Neural cell (in vitro differentiated cells): ENCODE measurements around the gene MXRA5. TPM values are rescaled to one million over a fixed set of nuclear protein-coding genes. Genes with fewer than 3 reads are reported as not detected.

ENCODE experiments used
- H2AFZ ChIP-seq: fragments of 200-600, 300-800 bp; sonication (generic), shearing (Covaris generic); 2 replicates; pipeline ENCODE4 v1.6.0; 2014; ENCODE audit warnings: low read depth, mild to moderate bottlenecking, antibody characterized with exemption, low read length, moderate library complexity
- H3F3A ChIP-seq: fragments of 200-600 bp; shearing (Covaris generic); 2 replicates; pipeline ENCODE4 v1.6.1; 2016; ENCODE audit warnings: mild to moderate bottlenecking, moderate library complexity, mixed read lengths, antibody characterized with exemption, low read length; ENCODE audit not compliant: insufficient read depth, poor library complexity, severe bottlenecking
- H3K27ac ChIP-seq: fragments of 200-600, 300-800 bp; sonication (generic), shearing (Covaris generic); 2 replicates; pipeline ENCODE4 v1.5.1; 2014; ENCODE audit warnings: mild to moderate bottlenecking, low read length, moderate library complexity
- H3K27me3 ChIP-seq: fragments of 300-800, 200-600 bp; sonication (generic), shearing (Covaris generic); 2 replicates; pipeline ENCODE4 v1.6.0; 2014; ENCODE audit warnings: mild to moderate bottlenecking, low read depth, low read length, moderate library complexity; ENCODE audit not compliant: insufficient read depth
- H3K36me3 ChIP-seq: fragments of 300-800, 200-600 bp; sonication (generic), shearing (Covaris generic); 2 replicates; pipeline ENCODE4 v1.5.1; 2014; ENCODE audit warnings: mild to moderate bottlenecking, antibody characterized with exemption, low read length, moderate library complexity; ENCODE audit not compliant: insufficient read depth
- H3K4me2 ChIP-seq: fragments of 300-800, 200-600 bp; sonication (generic), shearing (Covaris generic); 2 replicates; pipeline ENCODE4 v1.6.0; 2014; ENCODE audit warnings: mild to moderate bottlenecking, low read length
- H3K4me3 ChIP-seq: fragments of 300-800, 200-600 bp; sonication (generic), shearing (Covaris generic); 2 replicates; pipeline ENCODE4 v1.5.1; 2014; ENCODE audit warnings: mild to moderate bottlenecking, low read length, moderate library complexity
- H3K79me2 ChIP-seq: fragments of 200-600 bp; shearing (Covaris generic); replicated peaks from 2 replicates; pipeline ENCODE4 v1.6.0; 2014; ENCODE audit warnings: mild to moderate bottlenecking, low read length, moderate library complexity; ENCODE audit not compliant: insufficient read depth
- H3K9ac ChIP-seq: fragments of 300-800, 200-600 bp; sonication (generic), shearing (Covaris generic); 2 replicates; pipeline ENCODE4 v1.6.1; 2016; ENCODE audit warnings: mild to moderate bottlenecking, low read length, mixed read lengths
- H3K9me2 ChIP-seq: fragments of 200-600 bp; shearing (Covaris generic); 2 replicates; pipeline ENCODE4 v1.6.1; 2016; ENCODE audit warnings: mild to moderate bottlenecking, low read length, mixed read lengths; ENCODE audit not compliant: insufficient read depth
- H3K9me3 ChIP-seq: fragments of 200-600, 300-800 bp; sonication (generic), shearing (Covaris generic); 2 replicates; pipeline ENCODE4 v1.6.1; 2016; ENCODE audit warnings: mild to moderate bottlenecking, mixed run types, low read length, moderate library complexity, mixed read lengths
- H4K20me1 ChIP-seq: fragments of 200-600 bp; shearing (Covaris generic); 2 replicates; pipeline ENCODE4 v1.6.1; 2016; ENCODE audit warnings: mild to moderate bottlenecking, mixed run types; ENCODE audit not compliant: insufficient read depth
- EP300 ChIP-seq: fragments of 450-650 bp; conservative IDR thresholded peaks from 2 replicates; pipeline ENCODE4 v1.6.1; 2014; ENCODE audit warnings: antibody characterized with exemption, mild to moderate bottlenecking, moderate library complexity; ENCODE audit not compliant: poor library complexity, severe bottlenecking
- EZH2 ChIP-seq: fragments of 200-600, 300-800 bp; shearing (Covaris generic), sonication (generic); IDR thresholded peaks from 2 replicates; pipeline ENCODE4 v1.6.1; 2014; ENCODE audit warnings: antibody characterized with exemption, low read length, borderline replicate concordance, mild to moderate bottlenecking; ENCODE audit not compliant: insufficient read depth, poor library complexity, severe bottlenecking
- MXI1 ChIP-seq: fragments of 450-650 bp; conservative IDR thresholded peaks from 2 replicates; pipeline ENCODE4 v1.6.1; 2014; ENCODE audit warnings: antibody characterized with exemption, mild to moderate bottlenecking; ENCODE audit not compliant: poor library complexity, severe bottlenecking
- POLR2AphosphoS5 ChIP-seq: IDR thresholded peaks from 2 replicates; pipeline ENCODE4 v1.6.1; 2012
- RAD21 ChIP-seq: fragments of 450-650 bp; conservative IDR thresholded peaks from 2 replicates; pipeline ENCODE4 v1.6.1; 2014; ENCODE audit warnings: antibody characterized with exemption, mild to moderate bottlenecking, moderate library complexity
- REST ChIP-seq: IDR thresholded peaks from 2 replicates; pipeline ENCODE4 v1.6.1; 2012; ENCODE audit warnings: borderline replicate concordance
- SMC3 ChIP-seq: fragments of 450-650 bp; conservative IDR thresholded peaks from 2 replicates; pipeline ENCODE4 v1.6.1; 2014; ENCODE audit warnings: antibody characterized with exemption, mild to moderate bottlenecking, moderate library complexity; ENCODE audit not compliant: poor library complexity
- TAF1 ChIP-seq: IDR thresholded peaks from 2 replicates; pipeline ENCODE4 v1.6.1; 2012; ENCODE audit warnings: low read depth
- polyA plus RNA-seq: library from polyadenylated mRNA; depleted of rRNA; stranded (reverse); fragments of >200 nt; gene quantifications from 2 replicates; pipeline ENCODE4 v1.2.3, GENCODE V29; 2014
- TF ChIP-seq, protein P1 (sequence below): fragments of 450-650 bp; IDR thresholded peaks from 2 replicates; pipeline ENCODE4 v1.5.1; 2014; ENCODE audit warnings: antibody characterized with exemption, mild to moderate bottlenecking, moderate library complexity; ENCODE audit not compliant: poor library complexity, severe bottlenecking

MXRA5 gene
- polyA plus RNA-seq, 1 donor from 2014 or later, result 0.28 TPM

GRCh38 chrX:3295731-3296130, 50.7 kb downstream of the MXRA5 start:
- H4K20me1 ChIP-seq, result no peaks in the 10 kb centered on the region
- no peaks in the 10 kb centered on the region for H3K79me2 ChIP-seq
- H3F3A ChIP-seq, result no peaks in the 10 kb centered on the region
- H3K9me3 ChIP-seq, result no peaks in the 10 kb centered on the region
- no peak overlapping the region for H3K27ac ChIP-seq
- TF ChIP-seq RAD21 (no peak), EZH2 (no peak)
- TF ChIP-seq, protein P1, sequence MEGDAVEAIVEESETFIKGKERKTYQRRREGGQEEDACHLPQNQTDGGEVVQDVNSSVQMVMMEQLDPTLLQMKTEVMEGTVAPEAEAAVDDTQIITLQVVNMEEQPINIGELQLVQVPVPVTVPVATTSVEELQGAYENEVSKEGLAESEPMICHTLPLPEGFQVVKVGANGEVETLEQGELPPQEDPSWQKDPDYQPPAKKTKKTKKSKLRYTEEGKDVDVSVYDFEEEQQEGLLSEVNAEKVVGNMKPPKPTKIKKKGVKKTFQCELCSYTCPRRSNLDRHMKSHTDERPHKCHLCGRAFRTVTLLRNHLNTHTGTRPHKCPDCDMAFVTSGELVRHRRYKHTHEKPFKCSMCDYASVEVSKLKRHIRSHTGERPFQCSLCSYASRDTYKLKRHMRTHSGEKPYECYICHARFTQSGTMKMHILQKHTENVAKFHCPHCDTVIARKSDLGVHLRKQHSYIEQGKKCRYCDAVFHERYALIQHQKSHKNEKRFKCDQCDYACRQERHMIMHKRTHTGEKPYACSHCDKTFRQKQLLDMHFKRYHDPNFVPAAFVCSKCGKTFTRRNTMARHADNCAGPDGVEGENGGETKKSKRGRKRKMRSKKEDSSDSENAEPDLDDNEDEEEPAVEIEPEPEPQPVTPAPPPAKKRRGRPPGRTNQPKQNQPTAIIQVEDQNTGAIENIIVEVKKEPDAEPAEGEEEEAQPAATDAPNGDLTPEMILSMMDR, result no peak
- no peaks in the 10 kb centered on the region for H3K27me3 ChIP-seq
- H2AFZ ChIP-seq, result no peak overlapping the region
- no peak overlapping the region for H3K4me3 ChIP-seq
- H3K4me2 ChIP-seq, result no peak overlapping the region
- no peaks in the 10 kb centered on the region for H3K36me3 ChIP-seq
- H3K9me2 ChIP-seq, result no peaks in the 10 kb centered on the region
- H3K9ac ChIP-seq, result no peak overlapping the region

GRCh38 chrX:3293251-3293650, 53.2 kb downstream of the MXRA5 start:
- Histone ChIP-seq H3K9me3 (no peaks in the 10 kb centered on the region), H3K4me2 (no peak overlapping the region), H3K9me2 (no peaks in the 10 kb centered on the region), H3K27me3 (no peaks in the 10 kb centered on the region), H3K4me3 (no peak overlapping the region), H3K79me2 (no peaks in the 10 kb centered on the region), H4K20me1 (no peaks in the 10 kb centered on the region), H3K27ac (no peak overlapping the region), H3K9ac (no peak overlapping the region), H3F3A (no peaks in the 10 kb centered on the region), H2AFZ (no peak overlapping the region), H3K36me3 (no peaks in the 10 kb centered on the region)
- TF ChIP-seq SMC3, result no peak
- TF ChIP-seq EZH2, result no peak
- no peak for TF ChIP-seq EP300
- no peak for TF ChIP-seq POLR2AphosphoS5
- TF ChIP-seq MXI1, result no peak

DNA sequence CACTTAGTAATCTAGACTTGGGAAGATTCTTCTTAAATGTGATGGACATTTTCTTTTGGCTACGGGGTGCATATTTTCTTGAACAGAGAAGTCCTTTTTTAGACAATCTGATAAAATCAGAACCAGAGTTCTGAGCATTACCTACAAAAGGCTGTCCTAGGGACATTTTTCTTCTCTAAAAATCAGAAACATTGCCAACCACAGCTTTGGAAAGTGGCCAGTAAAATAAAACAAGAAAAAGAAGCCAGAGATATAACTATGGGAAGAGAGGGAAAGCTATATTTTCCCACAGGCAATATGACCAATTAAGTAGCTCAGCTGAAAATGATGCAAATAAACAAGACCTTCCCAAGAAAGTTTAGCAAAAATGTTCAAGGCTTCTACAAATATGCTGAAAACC, 55.9 kb downstream of the MXRA5 start:
- Histone ChIP-seq H3K9me2 (no peaks in the 10 kb centered on the region), H3K4me3 (no peak overlapping the region), H3K4me2 (no peak overlapping the region), H3K9me3 (no peaks in the 10 kb centered on the region), H3K9ac (no peak overlapping the region), H3K36me3 (no peaks in the 10 kb centered on the region), H3K79me2 (no peaks in the 10 kb centered on the region), H3K27ac (no peak overlapping the region), H4K20me1 (no peaks in the 10 kb centered on the region), H3F3A (no peaks in the 10 kb centered on the region), H3K27me3 (no peaks in the 10 kb centered on the region), H2AFZ (no peak overlapping the region)
- TF ChIP-seq, protein P1, result no peak
- TF ChIP-seq SMC3 (no peak), EZH2 (no peak), REST (no peak), POLR2AphosphoS5 (no peak), MXI1 (no peak), TAF1 (no peak), RAD21 (no peak), EP300 (no peak)
